ENCODE results near the gene ZNF341. TPM values are rescaled to one million over a fixed set of nuclear protein-coding genes. Genes with fewer than 3 reads are reported as not detected.

Gene ZNF341
- total RNA-seq, 4 donors from 2014 or later: 1.7 to 4.4 (median 2.9) TPM

DNA sequence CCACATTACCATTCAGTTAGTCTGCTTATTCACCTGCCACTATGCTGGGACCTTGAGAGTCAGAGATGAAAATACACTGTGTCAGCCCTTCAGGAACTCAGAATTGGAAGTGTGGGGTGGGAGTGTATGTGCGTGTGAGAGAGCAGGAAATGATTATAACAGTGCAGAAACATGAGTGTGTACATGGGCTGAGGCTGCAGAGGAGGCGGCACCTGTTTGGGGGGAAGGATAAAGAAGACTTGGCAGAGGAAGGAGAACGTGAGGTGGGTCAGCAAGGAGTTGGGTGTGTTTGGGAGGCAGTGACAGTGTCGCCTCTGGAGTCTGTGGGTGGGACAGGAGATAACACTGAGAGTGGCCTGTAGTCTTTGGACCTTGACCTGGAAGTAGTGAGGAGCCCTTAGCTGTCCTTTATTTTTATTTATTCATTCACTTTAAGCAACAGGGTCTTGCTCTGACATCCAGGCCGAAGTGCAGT is 82.5 kb downstream of the ZNF341 start:
- peaks cover 8 to 78% (median 25%) of the 10 kb centered on the region in 3 donors for H3K4me1 ChIP-seq
- WGBS, 2 donors (ENCODE audit: low coverage in 1 of 2): 55 to 63% methylated on average over 5 of the region's 5 CpGs
- H3K27me3 ChIP-seq: no peaks in the 10 kb centered on the region
- no peak overlapping the region for H3K4me3 ChIP-seq
- ATAC-seq: no peak
- no peak overlapping the region for H3K27ac ChIP-seq
- TF ChIP-seq POLR2AphosphoS5 (IDR thresholded peaks at IDR 0.05) (no peak), POLR2A (IDR thresholded peaks at IDR 0.05) (no peak), EP300 (IDR thresholded peaks at IDR 0.05) (no peak)
- TF ChIP-seq, protein P1, sequence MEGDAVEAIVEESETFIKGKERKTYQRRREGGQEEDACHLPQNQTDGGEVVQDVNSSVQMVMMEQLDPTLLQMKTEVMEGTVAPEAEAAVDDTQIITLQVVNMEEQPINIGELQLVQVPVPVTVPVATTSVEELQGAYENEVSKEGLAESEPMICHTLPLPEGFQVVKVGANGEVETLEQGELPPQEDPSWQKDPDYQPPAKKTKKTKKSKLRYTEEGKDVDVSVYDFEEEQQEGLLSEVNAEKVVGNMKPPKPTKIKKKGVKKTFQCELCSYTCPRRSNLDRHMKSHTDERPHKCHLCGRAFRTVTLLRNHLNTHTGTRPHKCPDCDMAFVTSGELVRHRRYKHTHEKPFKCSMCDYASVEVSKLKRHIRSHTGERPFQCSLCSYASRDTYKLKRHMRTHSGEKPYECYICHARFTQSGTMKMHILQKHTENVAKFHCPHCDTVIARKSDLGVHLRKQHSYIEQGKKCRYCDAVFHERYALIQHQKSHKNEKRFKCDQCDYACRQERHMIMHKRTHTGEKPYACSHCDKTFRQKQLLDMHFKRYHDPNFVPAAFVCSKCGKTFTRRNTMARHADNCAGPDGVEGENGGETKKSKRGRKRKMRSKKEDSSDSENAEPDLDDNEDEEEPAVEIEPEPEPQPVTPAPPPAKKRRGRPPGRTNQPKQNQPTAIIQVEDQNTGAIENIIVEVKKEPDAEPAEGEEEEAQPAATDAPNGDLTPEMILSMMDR (IDR thresholded peaks at IDR 0.05): no peak
- H3K36me3 ChIP-seq: peaks cover 0 to 4% of the 10 kb centered on the region in 2 donors
- H3K9me3 ChIP-seq: no peaks in the 10 kb centered on the region

DNA sequence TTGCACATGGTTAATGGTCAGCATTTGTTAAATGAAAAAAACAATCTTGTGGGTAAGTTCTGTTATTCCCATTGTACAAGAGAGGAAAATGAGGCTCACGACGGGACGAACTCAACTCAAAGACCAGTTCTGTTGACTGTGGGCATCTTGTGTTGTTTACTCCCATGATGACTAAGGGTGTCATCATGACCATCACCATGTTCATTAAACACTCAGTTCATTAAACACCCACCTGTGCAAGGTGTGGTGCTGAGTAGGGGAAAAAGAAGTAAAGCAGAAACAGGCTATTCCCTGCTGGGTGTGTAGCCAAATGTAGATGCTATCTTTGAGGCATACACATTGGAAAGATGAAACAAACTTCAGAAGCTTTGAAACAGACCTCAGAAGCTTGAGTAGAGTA is 83.9 kb downstream of the ZNF341 start:
- Histone ChIP-seq H3K4me3 (no peak overlapping the region), H3K27ac (no peak overlapping the region), H3K4me1 (peaks cover 8 to 88% (median 25%) of the 10 kb centered on the region in 3 donors), H3K27me3 (no peaks in the 10 kb centered on the region), H3K9me3 (no peaks in the 10 kb centered on the region), H3K36me3 (peaks cover 0 to 4% of the 10 kb centered on the region in 2 donors)
- 89 to 100% methylated on average over 2 to 3 of the region's 3 CpGs for WGBS, 2 donors (ENCODE audit: low coverage in 1 of 2)
- no peak for ATAC-seq
- TF ChIP-seq POLR2AphosphoS5 (IDR thresholded peaks at IDR 0.05) (no peak), POLR2A (IDR thresholded peaks at IDR 0.05) (no peak), EP300 (IDR thresholded peaks at IDR 0.05) (no peak)
- TF ChIP-seq, protein P1 (IDR thresholded peaks at IDR 0.05): no peak

DNA sequence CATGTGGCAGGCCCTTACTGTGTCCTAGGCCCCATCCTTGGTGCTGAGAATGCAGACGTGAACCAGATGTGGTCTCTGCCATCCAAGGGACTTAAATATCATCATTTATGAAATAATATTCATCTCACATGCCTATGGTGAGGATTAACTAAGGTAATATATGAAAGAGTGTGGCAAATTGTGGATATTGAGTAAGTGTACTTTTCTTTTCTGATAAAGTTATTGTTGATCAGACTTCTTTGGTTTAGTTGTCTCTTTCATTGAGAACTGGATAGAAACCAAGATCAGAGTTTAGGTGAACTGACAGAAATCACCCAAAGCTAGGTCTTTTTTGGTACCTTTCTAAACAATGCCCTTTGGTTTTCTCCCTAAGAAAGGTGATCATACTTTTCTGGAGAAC is 84.4 kb downstream of the ZNF341 start:
- Histone ChIP-seq H3K27me3 (no peaks in the 10 kb centered on the region), H3K9me3 (no peaks in the 10 kb centered on the region), H3K4me1 (peaks cover 8 to 91% (median 25%) of the 10 kb centered on the region in 3 donors), H3K27ac (no peak overlapping the region), H3K36me3 (peaks cover 0 to 4% of the 10 kb centered on the region in 2 donors), H3K4me3 (no peak overlapping the region)
- no peak for TF ChIP-seq EP300 (IDR thresholded peaks at IDR 0.05)
- TF ChIP-seq, protein P1 (IDR thresholded peaks at IDR 0.05): no peak
- TF ChIP-seq POLR2AphosphoS5 (IDR thresholded peaks at IDR 0.05): no peak
- TF ChIP-seq POLR2A (IDR thresholded peaks at IDR 0.05): no peak
- ATAC-seq: no peak
- WGBS, 2 donors (ENCODE audit: low coverage in 1 of 2): 82 to 83% methylated on average over 1 of the region's 1 CpG

DNA sequence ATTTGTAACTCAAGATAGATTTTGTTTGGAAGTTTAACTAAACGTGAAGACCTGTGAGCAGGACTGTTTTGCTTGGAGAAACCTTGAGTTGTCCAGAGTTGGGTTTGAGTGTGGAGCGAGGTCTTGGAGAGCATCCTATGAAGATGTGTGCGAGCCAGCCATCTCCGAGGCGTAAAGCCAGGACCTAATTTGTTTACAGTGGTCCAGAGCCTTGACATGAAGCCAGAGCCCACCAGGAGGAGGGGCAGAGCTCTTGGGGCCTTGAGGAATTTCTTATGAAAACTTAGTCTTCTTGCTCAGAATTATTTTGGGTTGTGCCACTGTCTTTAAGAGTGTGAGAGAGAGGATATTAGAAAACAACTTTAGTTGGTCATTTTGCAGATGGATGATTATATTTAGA is 85.6 kb downstream of the ZNF341 start:
- Histone ChIP-seq H3K4me1 (peaks cover 8 to 90% (median 25%) of the 10 kb centered on the region in 3 donors), H3K27ac (peak overlapping the region in 1 of 4 donors; percentile 12), H3K9me3 (no peaks in the 10 kb centered on the region), H3K27me3 (no peaks in the 10 kb centered on the region), H3K4me3 (no peak overlapping the region), H3K36me3 (peaks cover 0 to 4% of the 10 kb centered on the region in 2 donors)
- 20 to 60% methylated on average over 2 to 5 of the region's 5 CpGs for WGBS, 2 donors (ENCODE audit: low coverage in 1 of 2)
- ATAC-seq: no peak
- TF ChIP-seq, protein P1 (IDR thresholded peaks at IDR 0.05): no peak
- TF ChIP-seq POLR2AphosphoS5 (IDR thresholded peaks at IDR 0.05) (no peak), EP300 (IDR thresholded peaks at IDR 0.05) (no peak), POLR2A (IDR thresholded peaks at IDR 0.05) (no peak)

DNA sequence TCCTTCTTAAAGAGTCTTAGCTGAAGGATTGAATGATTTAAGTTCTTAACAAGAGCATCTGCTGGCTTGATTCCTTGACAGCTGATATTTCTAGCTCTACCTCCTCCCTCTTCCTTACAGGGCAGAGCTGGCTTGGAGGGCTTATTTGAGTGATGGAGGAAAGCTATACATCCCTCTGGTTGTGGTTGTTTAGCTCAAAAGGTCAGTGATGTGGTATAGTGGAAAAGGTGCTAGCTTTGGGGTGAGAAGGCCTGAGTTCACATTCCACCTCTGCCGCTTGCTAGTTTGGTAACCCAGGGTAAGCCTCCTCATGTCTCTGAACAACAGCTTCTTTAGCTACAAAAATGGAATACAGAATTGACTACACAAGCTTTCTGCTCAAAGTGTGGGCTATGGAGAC is 87.7 kb downstream of the ZNF341 start:
- H3K4me1 ChIP-seq: peaks cover 5 to 87% (median 9%) of the 10 kb centered on the region in 3 donors

More for the DNA sequence above, 87.7 kb downstream of the ZNF341 start:
- TF ChIP-seq POLR2A (IDR thresholded peaks at IDR 0.05): no peak
- TF ChIP-seq EP300 (IDR thresholded peaks at IDR 0.05): no peak
- TF ChIP-seq POLR2AphosphoS5 (IDR thresholded peaks at IDR 0.05): no peak
- TF ChIP-seq, protein P1 (IDR thresholded peaks at IDR 0.05): no peak
- H3K27ac ChIP-seq: no peak overlapping the region
- no CpG with 5 or more reads among the region's 1 CpG for WGBS, 2 donors (ENCODE audit: low coverage in 1 of 2)
- H3K4me3 ChIP-seq: no peak overlapping the region
- no peaks in the 10 kb centered on the region for H3K9me3 ChIP-seq
- no peak for ATAC-seq
- H3K36me3 ChIP-seq: peaks cover 0 to 9% of the 10 kb centered on the region in 2 donors
- no peaks in the 10 kb centered on the region for H3K27me3 ChIP-seq
